Measurements from ENCODE around the gene IFRD1. TPM values are rescaled to one million over a fixed set of nuclear protein-coding genes. Genes with fewer than 3 reads are reported as not detected.

The IFRD1 gene
- polyA plus RNA-seq, 1 donor (not counting 4 experiments of a cell fraction or from before 2014, with no cell fraction given): 38.3 TPM

DNA sequence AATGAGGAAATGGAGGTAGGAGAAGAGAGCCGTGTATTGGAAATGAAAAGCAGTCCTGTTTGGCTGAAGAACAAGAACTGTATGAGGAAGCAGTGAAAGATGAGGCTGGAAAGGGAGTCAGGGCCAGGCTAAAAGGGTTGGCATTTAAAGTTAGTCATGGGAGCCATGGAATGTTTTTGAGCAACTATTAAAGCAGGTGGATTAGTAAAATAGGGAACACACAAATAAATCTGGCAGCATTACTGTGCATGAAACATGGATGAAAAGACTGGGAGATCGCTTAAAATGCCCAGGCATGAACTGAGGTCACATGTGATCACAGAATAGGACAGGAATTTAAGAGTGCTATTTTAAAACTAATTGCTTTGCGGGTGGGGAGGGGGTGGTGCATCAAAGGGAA lies 1.4 kb upstream of the IFRD1 start:
- peak overlapping the region; percentile 60 for H2AFZ ChIP-seq (ENCODE audit: control insufficient read depth, low read length)
- FAIRE-seq (no peak), DNase-seq (ENCODE audit: low read depth, low spot score) (no peak)
- peaks cover 26% of the 10 kb centered on the region for H3K4me1 ChIP-seq (ENCODE audit: control insufficient read depth, extremely low read depth, insufficient read depth, low read length)
- no peaks in the 10 kb centered on the region for H3K9me3 ChIP-seq (ENCODE audit: control insufficient read depth, low read depth, low read length)
- H3K27ac ChIP-seq (ENCODE audit: control insufficient read depth, insufficient read depth, low read length): peak overlapping the region; percentile 96
- H3K4me3 ChIP-seq (ENCODE audit: control insufficient read depth in 2 of 3, extremely low read depth in 1 of 3, insufficient read depth in 2 of 3, low read depth in 1 of 3, low read length in 3 of 3): peak overlapping the region in 1 of 3 experiments; percentile 4
- no peaks in the 10 kb centered on the region for H3K27me3 ChIP-seq (ENCODE audit: control insufficient read depth, extremely low read depth, insufficient read depth, low read length)
- H3K79me2 ChIP-seq (ENCODE audit: control insufficient read depth, insufficient read depth, low read length): peaks cover 35% of the 10 kb centered on the region
- dilution Hi-C loops (cut with MboI; ENCODE audit: extremely low pct_ligation_motif_present, low sequenced_read_pairs): no loop called here
- no peaks in the 10 kb centered on the region for H3K9me1 ChIP-seq (ENCODE audit: control insufficient read depth, extremely low read depth, insufficient read depth, low read length)
- H3K36me3 ChIP-seq (ENCODE audit: control insufficient read depth in 2 of 2, extremely low read depth in 1 of 2, insufficient read depth in 2 of 2, low read length in 2 of 2): no peaks in the 10 kb centered on the region
- TF ChIP-seq EZH2 (IDR thresholded peaks at IDR 0.05; ENCODE audit: low read length): no peak
- TF ChIP-seq, protein P1, sequence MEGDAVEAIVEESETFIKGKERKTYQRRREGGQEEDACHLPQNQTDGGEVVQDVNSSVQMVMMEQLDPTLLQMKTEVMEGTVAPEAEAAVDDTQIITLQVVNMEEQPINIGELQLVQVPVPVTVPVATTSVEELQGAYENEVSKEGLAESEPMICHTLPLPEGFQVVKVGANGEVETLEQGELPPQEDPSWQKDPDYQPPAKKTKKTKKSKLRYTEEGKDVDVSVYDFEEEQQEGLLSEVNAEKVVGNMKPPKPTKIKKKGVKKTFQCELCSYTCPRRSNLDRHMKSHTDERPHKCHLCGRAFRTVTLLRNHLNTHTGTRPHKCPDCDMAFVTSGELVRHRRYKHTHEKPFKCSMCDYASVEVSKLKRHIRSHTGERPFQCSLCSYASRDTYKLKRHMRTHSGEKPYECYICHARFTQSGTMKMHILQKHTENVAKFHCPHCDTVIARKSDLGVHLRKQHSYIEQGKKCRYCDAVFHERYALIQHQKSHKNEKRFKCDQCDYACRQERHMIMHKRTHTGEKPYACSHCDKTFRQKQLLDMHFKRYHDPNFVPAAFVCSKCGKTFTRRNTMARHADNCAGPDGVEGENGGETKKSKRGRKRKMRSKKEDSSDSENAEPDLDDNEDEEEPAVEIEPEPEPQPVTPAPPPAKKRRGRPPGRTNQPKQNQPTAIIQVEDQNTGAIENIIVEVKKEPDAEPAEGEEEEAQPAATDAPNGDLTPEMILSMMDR (optimal IDR thresholded peaks at IDR 0.05 in 1 of 3, IDR thresholded peaks at IDR 0.05 in 1 of 3, conservative IDR thresholded peaks at IDR 0.05 in 1 of 3; ENCODE audit: extremely low read depth in 1 of 3, insufficient read depth in 2 of 3, low read length in 3 of 3): no peak
- peaks cover 6% of the 10 kb centered on the region for H4K20me1 ChIP-seq (ENCODE audit: control insufficient read depth, extremely low read depth, insufficient read depth, low read length)
- peak overlapping the region; percentile 93 for H3K4me2 ChIP-seq (ENCODE audit: control insufficient read depth, extremely low read depth, insufficient read depth, low read depth, low read length)
- H3K9ac ChIP-seq (ENCODE audit: control insufficient read depth, extremely low read depth, insufficient read depth, low read length): no peak overlapping the region

DNA sequence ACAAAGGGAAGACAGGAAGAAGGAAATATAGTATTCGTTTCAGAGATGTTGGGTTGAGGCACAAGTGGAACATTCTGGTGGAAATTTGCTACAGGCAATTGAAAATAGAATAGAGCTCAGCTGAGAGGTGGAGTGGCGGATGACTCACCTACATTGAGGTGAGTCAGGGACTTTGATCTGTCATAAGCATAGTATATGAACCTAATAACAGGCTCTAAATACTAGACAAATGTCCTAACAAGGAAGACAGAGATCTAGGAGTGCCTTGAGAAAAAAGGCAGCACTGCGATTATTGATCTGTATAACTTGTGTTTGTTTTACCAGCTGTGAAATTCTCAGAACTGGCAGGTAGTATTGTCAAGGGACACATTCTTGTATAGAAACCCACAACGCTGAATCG lies 907 bp upstream of the IFRD1 start:
- peaks cover 6% of the 10 kb centered on the region for H4K20me1 ChIP-seq (ENCODE audit: control insufficient read depth, extremely low read depth, insufficient read depth, low read length)
- H3K9me3 ChIP-seq (ENCODE audit: control insufficient read depth, low read depth, low read length): no peaks in the 10 kb centered on the region
- peak overlapping the region; percentile 93 for H3K4me2 ChIP-seq (ENCODE audit: control insufficient read depth, extremely low read depth, insufficient read depth, low read depth, low read length)
- H3K9me1 ChIP-seq (ENCODE audit: control insufficient read depth, extremely low read depth, insufficient read depth, low read length): no peaks in the 10 kb centered on the region
- H3K36me3 ChIP-seq (ENCODE audit: control insufficient read depth in 2 of 2, extremely low read depth in 1 of 2, insufficient read depth in 2 of 2, low read length in 2 of 2): no peaks in the 10 kb centered on the region
- H3K27me3 ChIP-seq (ENCODE audit: control insufficient read depth, extremely low read depth, insufficient read depth, low read length): no peaks in the 10 kb centered on the region
- H3K4me1 ChIP-seq (ENCODE audit: control insufficient read depth, extremely low read depth, insufficient read depth, low read length): peaks cover 26% of the 10 kb centered on the region
- TF ChIP-seq, protein P1 (optimal IDR thresholded peaks at IDR 0.05 in 1 of 3, IDR thresholded peaks at IDR 0.05 in 1 of 3, conservative IDR thresholded peaks at IDR 0.05 in 1 of 3; ENCODE audit: extremely low read depth in 1 of 3, insufficient read depth in 2 of 3, low read length in 3 of 3): no peak
- no peak for TF ChIP-seq EZH2 (IDR thresholded peaks at IDR 0.05; ENCODE audit: low read length)
- peak; percentile 81 for FAIRE-seq
- H2AFZ ChIP-seq (ENCODE audit: control insufficient read depth, low read length): no peak overlapping the region
- H3K27ac ChIP-seq (ENCODE audit: control insufficient read depth, insufficient read depth, low read length): peak overlapping the region; percentile 96
- DNase-seq (ENCODE audit: low read depth, low spot score): no peak
- dilution Hi-C loops (cut with MboI; ENCODE audit: extremely low pct_ligation_motif_present, low sequenced_read_pairs): no loop called here
- H3K79me2 ChIP-seq (ENCODE audit: control insufficient read depth, insufficient read depth, low read length): peaks cover 40% of the 10 kb centered on the region
- peak overlapping the region; percentile 99 for H3K9ac ChIP-seq (ENCODE audit: control insufficient read depth, extremely low read depth, insufficient read depth, low read length)
- H3K4me3 ChIP-seq (ENCODE audit: control insufficient read depth in 2 of 3, extremely low read depth in 1 of 3, insufficient read depth in 2 of 3, low read depth in 1 of 3, low read length in 3 of 3): peak overlapping the region; percentile 84 to 100 (median 93)
